Activated T-cell treated with anti-CD3 and anti-CD28 coated beads for 24 hours (primary cell): ENCODE results near the gene MEIS2.

Source experiments
- DNase-seq: peaks from one replicate; pipeline ENCODE4 v3.0.0-alpha.2; 2020; ENCODE audit warnings: low read depth

The MEIS2 gene

GRCh38 chr15:36894075-36894474 lies 206.3 kb downstream of the MEIS2 start:
- DNase-seq = no peak

- no peak for DNase-seq
Measured at GRCh38 chr15:36893276-36893675, 207.1 kb downstream of the MEIS2 start.

- DNase-seq = no peak
Measured at GRCh38 chr15:36888011-36888992, 212.0 kb downstream of the MEIS2 start.

- DNase-seq = no peak
Measured at GRCh38 chr15:36887214-36887961, 213.0 kb downstream of the MEIS2 start.

- no peak for DNase-seq
Measured at GRCh38 chr15:36886701-36887100, 213.6 kb downstream of the MEIS2 start.

GRCh38 chr15:36886191-36886590 lies 214.2 kb downstream of the MEIS2 start:
- no peak for DNase-seq

- DNase-seq = no peak
Measured at GRCh38 chr15:36885771-36886170, 214.6 kb downstream of the MEIS2 start.

GRCh38 chr15:36884936-36885635 lies 215.3 kb downstream of the MEIS2 start:
- DNase-seq = no peak

GRCh38 chr15:36884518-36884875 lies 215.9 kb downstream of the MEIS2 start:
- DNase-seq = no peak

GRCh38 chr15:36883713-36884517 lies 216.4 kb downstream of the MEIS2 start:
- DNase-seq = peak; percentile 38

GRCh38 chr15:36882487-36883131 lies 217.7 kb downstream of the MEIS2 start:
- DNase-seq = no peak

GRCh38 chr15:36882056-36882455 lies 218.3 kb downstream of the MEIS2 start:
- no peak for DNase-seq

GRCh38 chr15:36881516-36881915 lies 218.8 kb downstream of the MEIS2 start:
- DNase-seq = no peak

- DNase-seq = no peak
Measured at GRCh38 chr15:36880913-36881460, 219.4 kb downstream of the MEIS2 start.

- DNase-seq = no peak
Measured at GRCh38 chr15:36880224-36880912, 220.0 kb downstream of the MEIS2 start.

GRCh38 chr15:36879568-36880222 lies 220.7 kb downstream of the MEIS2 start:
- no peak for DNase-seq

- no peak for DNase-seq
Measured at GRCh38 chr15:36878684-36879262, 221.6 kb downstream of the MEIS2 start.

- no peak for DNase-seq
Measured at GRCh38 chr15:36877796-36878683, 222.3 kb downstream of the MEIS2 start.
